ENCODE results near the gene SMPD3. TPM values are rescaled to one million over a fixed set of nuclear protein-coding genes. Genes with fewer than 3 reads are reported as not detected.

Gene SMPD3
- polyA plus RNA-seq, 4 donors, result 47.0 to 123 (median 71.9) TPM

DNA sequence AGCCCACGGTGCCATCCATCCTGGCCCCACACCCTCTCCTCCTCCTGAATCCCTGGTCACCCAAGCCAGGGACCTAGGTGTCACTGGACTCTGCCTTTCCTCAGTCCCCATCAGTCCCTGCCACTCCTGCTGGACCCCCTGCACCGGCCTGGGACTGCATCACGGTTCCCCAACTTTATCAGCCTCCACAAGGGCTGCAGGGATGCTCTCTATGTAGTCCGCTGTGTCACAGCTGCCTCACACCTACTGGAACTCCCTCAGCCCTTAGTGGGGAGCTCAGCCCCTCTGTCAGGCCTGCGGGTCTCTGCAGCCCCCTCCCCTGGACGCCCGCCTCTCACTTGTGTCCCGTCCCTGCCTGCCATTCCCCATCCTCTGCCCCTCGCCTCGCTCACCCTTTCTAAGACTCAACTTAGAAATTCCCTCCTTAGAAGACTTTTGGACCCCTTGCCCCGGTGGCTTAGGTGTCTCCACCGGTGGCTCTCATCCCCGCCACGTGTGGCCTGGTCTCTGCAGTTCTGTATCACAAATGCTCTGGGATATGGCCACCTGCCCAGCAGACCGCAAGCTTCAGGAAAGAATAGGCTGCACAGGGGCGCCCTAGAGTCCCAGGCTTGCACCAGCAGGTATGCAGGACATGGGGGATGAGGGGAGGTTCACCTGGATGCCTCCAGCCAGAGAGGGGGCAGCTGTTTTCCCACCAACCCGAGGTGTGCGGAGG is 74.6 kb downstream of the SMPD3 start:
- H3K27me3 ChIP-seq (ENCODE audit: control insufficient read depth in 3 of 3, insufficient read depth in 3 of 3, low read length in 3 of 3), result no peaks in the 10 kb centered on the region
- FAIRE-seq (no peak), DNase-seq (no peak)
- 54 to 80% (median 75%) methylated on average over 18 of the region's 18 CpGs for WGBS, 3 donors
- H3K4me1 ChIP-seq (ENCODE audit: control insufficient read depth in 3 of 3, insufficient read depth in 2 of 3, low read depth in 1 of 3, low read length in 2 of 3), result peaks cover 0 to 28% (median 0%) of the 10 kb centered on the region in 3 donors
- no peaks in the 10 kb centered on the region for H3K9me3 ChIP-seq (ENCODE audit: control insufficient read depth in 2 of 2, insufficient read depth in 1 of 2, low read depth in 1 of 2, low read length in 1 of 2)
- no peak overlapping the region for H3K4me3 ChIP-seq (ENCODE audit: low read depth in 1 of 3, low read length in 3 of 3)
- no peak overlapping the region for H3K27ac ChIP-seq (ENCODE audit: low read depth in 1 of 3, low read length in 2 of 3)
- H3K36me3 ChIP-seq (ENCODE audit: control insufficient read depth in 3 of 3, insufficient read depth in 2 of 3, low read depth in 1 of 3, low read length in 3 of 3), result peaks cover 0 to 94% (median 24%) of the 10 kb centered on the region in 3 donors

DNA sequence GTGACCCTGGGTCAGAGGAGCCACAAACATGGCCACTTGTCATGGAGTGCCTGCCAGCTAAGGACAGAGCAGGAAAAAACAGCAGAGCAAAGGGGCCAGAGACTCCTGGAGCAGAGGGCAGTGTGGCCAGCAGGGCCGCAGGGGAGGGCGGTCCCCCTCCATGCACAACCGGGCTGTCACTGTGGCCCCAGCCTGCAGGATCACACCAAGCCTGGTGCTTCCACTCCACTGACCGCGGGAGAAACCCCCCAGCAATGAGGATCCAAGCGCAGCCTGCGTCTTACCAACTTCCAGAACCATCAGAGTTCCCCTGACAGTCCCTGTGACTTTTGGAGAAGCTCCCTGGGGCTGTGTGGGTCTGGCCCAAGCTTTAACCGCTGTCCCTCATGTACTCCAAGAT is 75.5 kb downstream of the SMPD3 start:
- Histone ChIP-seq H3K4me3 (ENCODE audit: low read depth in 1 of 3, low read length in 3 of 3) (no peak overlapping the region), H3K4me1 (ENCODE audit: control insufficient read depth in 3 of 3, insufficient read depth in 2 of 3, low read depth in 1 of 3, low read length in 2 of 3) (peaks cover 0 to 28% (median 0%) of the 10 kb centered on the region in 3 donors), H3K9me3 (ENCODE audit: control insufficient read depth in 2 of 2, insufficient read depth in 1 of 2, low read depth in 1 of 2, low read length in 1 of 2) (no peaks in the 10 kb centered on the region), H3K36me3 (ENCODE audit: control insufficient read depth in 3 of 3, insufficient read depth in 2 of 3, low read depth in 1 of 3, low read length in 3 of 3) (peaks cover 0 to 94% (median 28%) of the 10 kb centered on the region in 3 donors), H3K27ac (ENCODE audit: low read depth in 1 of 3, low read length in 2 of 3) (no peak overlapping the region), H3K27me3 (ENCODE audit: control insufficient read depth in 3 of 3, insufficient read depth in 3 of 3, low read length in 3 of 3) (no peaks in the 10 kb centered on the region)
- 94 to 99% (median 95%) methylated on average over 8 of the region's 8 CpGs for WGBS, 3 donors
- FAIRE-seq, result no peak
- no peak for DNase-seq

DNA sequence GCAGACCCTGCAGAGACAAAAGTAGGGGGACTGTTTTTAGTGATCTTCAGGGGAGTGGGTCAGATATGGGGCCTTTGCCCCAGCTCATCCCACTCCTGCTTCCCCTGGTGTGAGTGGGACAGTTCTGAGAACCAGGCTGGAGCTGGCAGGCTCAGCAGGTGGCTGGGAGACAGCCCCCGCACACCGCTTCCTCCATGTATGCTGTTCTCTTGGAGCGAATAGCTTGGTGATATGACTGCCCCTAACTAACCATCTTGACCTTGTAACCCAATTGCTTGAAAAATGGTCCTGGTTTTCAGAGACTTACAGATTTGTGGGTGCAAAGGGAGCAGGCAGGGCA is 76.0 kb downstream of the SMPD3 start:
- peaks cover 0 to 94% (median 28%) of the 10 kb centered on the region in 3 donors for H3K36me3 ChIP-seq (ENCODE audit: control insufficient read depth in 3 of 3, insufficient read depth in 2 of 3, low read depth in 1 of 3, low read length in 3 of 3)
- H3K9me3 ChIP-seq (ENCODE audit: control insufficient read depth in 2 of 2, insufficient read depth in 1 of 2, low read depth in 1 of 2, low read length in 1 of 2), result no peaks in the 10 kb centered on the region
- WGBS, 3 donors, result 98 to 100% (median 98%) methylated on average over 3 of the region's 3 CpGs
- no peak for DNase-seq
- peaks cover 0 to 28% (median 0%) of the 10 kb centered on the region in 3 donors for H3K4me1 ChIP-seq (ENCODE audit: control insufficient read depth in 3 of 3, insufficient read depth in 2 of 3, low read depth in 1 of 3, low read length in 2 of 3)
- H3K27ac ChIP-seq (ENCODE audit: low read depth in 1 of 3, low read length in 2 of 3), result no peak overlapping the region
- no peak overlapping the region for H3K4me3 ChIP-seq (ENCODE audit: low read depth in 1 of 3, low read length in 3 of 3)
- H3K27me3 ChIP-seq (ENCODE audit: control insufficient read depth in 3 of 3, insufficient read depth in 3 of 3, low read length in 3 of 3), result no peaks in the 10 kb centered on the region
- no peak for FAIRE-seq

DNA sequence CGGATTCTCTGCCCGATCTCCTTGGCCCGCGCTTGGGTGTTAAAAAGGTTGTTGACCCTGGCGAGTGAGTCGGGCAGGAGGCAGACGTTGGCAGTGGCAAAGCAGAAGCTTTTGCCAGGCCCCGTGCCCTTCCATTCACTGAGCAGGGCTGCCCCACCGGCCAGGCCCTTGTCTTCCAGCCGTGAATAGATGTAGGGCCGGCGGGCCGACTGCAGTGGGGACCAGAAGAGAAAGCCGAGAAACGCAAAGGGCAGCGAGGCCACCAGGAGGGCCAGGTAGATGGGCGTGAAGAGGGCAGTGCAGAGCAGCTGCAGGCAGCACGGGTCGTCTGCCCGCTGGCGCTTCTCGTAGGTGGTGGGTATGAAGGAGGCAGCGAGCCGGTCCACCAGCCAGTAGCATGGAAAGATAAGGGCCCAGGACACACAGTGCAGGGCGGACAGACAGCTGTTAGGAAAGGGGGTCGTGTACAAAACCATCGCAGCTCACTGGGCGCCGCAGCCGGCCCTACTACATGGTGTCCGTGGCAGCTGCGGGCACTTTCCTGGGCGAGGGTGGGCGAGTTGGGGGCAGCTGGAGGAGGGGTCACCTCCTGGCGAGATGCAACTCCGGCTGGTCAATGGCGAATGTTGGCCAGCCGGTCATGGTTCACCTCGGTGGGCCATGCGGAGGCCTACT is 76.5 kb downstream of the SMPD3 start:
- no peak for FAIRE-seq
- peaks cover 0 to 94% (median 24%) of the 10 kb centered on the region in 3 donors for H3K36me3 ChIP-seq (ENCODE audit: control insufficient read depth in 3 of 3, insufficient read depth in 2 of 3, low read depth in 1 of 3, low read length in 3 of 3)
- H3K4me1 ChIP-seq (ENCODE audit: control insufficient read depth in 3 of 3, insufficient read depth in 2 of 3, low read depth in 1 of 3, low read length in 2 of 3), result peaks cover 0 to 27% (median 0%) of the 10 kb centered on the region in 3 donors
- no peaks in the 10 kb centered on the region for H3K9me3 ChIP-seq (ENCODE audit: control insufficient read depth in 2 of 2, insufficient read depth in 1 of 2, low read depth in 1 of 2, low read length in 1 of 2)
- H3K4me3 ChIP-seq (ENCODE audit: low read depth in 1 of 3, low read length in 3 of 3), result no peak overlapping the region
- DNase-seq, result no peak
- H3K27me3 ChIP-seq (ENCODE audit: control insufficient read depth in 3 of 3, insufficient read depth in 3 of 3, low read length in 3 of 3), result no peaks in the 10 kb centered on the region
- 95 to 96% (median 96%) methylated on average over 38 to 40 of the region's 40 CpGs for WGBS, 3 donors
- H3K27ac ChIP-seq (ENCODE audit: low read depth in 1 of 3, low read length in 2 of 3), result no peak overlapping the region

DNA sequence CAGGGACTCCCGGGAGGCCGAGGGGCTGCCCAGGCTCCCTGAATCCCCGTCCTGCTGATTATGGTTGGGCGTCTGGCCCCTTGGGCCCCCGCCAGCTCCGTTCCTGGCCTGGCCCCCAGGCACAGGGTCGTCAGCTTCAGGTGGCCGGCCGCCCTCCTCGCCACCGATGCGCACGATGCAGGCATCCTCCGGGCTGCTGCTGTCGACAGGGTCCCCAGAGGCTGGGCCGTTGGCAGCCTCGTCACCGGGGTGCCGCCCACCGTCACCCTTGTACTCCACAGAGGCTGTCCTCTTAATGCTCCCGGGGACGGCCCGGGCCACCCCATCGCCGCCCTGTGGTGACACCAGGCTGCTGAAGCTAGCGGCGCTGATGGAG is 77.0 kb downstream of the SMPD3 start:
- H3K9me3 ChIP-seq (ENCODE audit: control insufficient read depth in 2 of 2, insufficient read depth in 1 of 2, low read depth in 1 of 2, low read length in 1 of 2), result no peaks in the 10 kb centered on the region
- no peak for FAIRE-seq
- peaks cover 0 to 26% (median 0%) of the 10 kb centered on the region in 3 donors for H3K4me1 ChIP-seq (ENCODE audit: control insufficient read depth in 3 of 3, insufficient read depth in 2 of 3, low read depth in 1 of 3, low read length in 2 of 3)
- WGBS, 3 donors, result 94 to 96% (median 94%) methylated on average over 25 to 27 of the region's 27 CpGs
- H3K4me3 ChIP-seq (ENCODE audit: low read depth in 1 of 3, low read length in 3 of 3), result no peak overlapping the region
- H3K27me3 ChIP-seq (ENCODE audit: control insufficient read depth in 3 of 3, insufficient read depth in 3 of 3, low read length in 3 of 3), result no peaks in the 10 kb centered on the region
- H3K36me3 ChIP-seq (ENCODE audit: control insufficient read depth in 3 of 3, insufficient read depth in 2 of 3, low read depth in 1 of 3, low read length in 3 of 3), result peaks cover 0 to 94% (median 23%) of the 10 kb centered on the region in 3 donors
- DNase-seq, result no peak
- H3K27ac ChIP-seq (ENCODE audit: low read depth in 1 of 3, low read length in 2 of 3), result no peak overlapping the region

DNA sequence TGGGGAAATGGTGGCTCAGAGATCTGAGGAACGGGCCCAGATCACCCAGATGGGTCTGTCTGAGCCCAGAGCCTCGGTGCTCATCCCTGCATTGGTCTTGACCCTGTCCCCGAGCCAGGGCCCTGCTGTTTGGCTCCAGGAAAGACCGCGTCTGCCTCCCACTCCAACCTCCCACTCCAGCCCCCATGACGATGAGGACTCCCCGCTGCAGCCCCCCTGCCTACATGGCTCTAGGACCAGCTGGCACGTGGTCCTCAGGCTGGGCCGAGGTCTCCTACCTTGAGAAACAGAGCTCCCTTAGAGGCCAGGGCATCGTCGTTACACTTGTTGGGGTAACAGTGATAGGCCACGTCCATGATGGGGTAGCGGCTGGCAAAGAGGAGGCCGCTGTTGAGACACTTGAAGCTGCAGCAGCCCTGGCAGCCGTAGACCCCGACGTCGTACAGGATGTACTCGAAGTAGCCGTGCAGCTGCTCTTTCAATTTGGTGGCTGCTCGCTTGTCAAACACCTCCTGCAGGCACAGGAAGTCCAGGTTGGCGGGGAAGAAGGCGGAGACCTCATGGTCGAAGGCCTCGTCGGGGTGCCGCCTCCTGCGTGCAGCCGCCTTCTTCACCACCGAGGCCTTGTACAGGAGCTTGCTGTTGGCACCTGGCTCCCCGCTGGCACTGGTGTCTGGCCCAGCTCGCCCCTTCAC is 77.6 kb downstream of the SMPD3 start:
- FAIRE-seq, result no peak
- no peaks in the 10 kb centered on the region for H3K27me3 ChIP-seq (ENCODE audit: control insufficient read depth in 3 of 3, insufficient read depth in 3 of 3, low read length in 3 of 3)
- peaks cover 0 to 94% (median 22%) of the 10 kb centered on the region in 3 donors for H3K36me3 ChIP-seq (ENCODE audit: control insufficient read depth in 3 of 3, insufficient read depth in 2 of 3, low read depth in 1 of 3, low read length in 3 of 3)
- H3K4me1 ChIP-seq (ENCODE audit: control insufficient read depth in 3 of 3, insufficient read depth in 2 of 3, low read depth in 1 of 3, low read length in 2 of 3), result peaks cover 0 to 24% (median 0%) of the 10 kb centered on the region in 3 donors
- DNase-seq, result no peak
- WGBS, 3 donors, result 77 to 89% (median 80%) methylated on average over 31 to 32 of the region's 32 CpGs
- no peak overlapping the region for H3K27ac ChIP-seq (ENCODE audit: low read depth in 1 of 3, low read length in 2 of 3)
- H3K4me3 ChIP-seq (ENCODE audit: low read depth in 1 of 3, low read length in 3 of 3), result no peak overlapping the region
- H3K9me3 ChIP-seq (ENCODE audit: control insufficient read depth in 2 of 2, insufficient read depth in 1 of 2, low read depth in 1 of 2, low read length in 1 of 2), result no peaks in the 10 kb centered on the region

DNA sequence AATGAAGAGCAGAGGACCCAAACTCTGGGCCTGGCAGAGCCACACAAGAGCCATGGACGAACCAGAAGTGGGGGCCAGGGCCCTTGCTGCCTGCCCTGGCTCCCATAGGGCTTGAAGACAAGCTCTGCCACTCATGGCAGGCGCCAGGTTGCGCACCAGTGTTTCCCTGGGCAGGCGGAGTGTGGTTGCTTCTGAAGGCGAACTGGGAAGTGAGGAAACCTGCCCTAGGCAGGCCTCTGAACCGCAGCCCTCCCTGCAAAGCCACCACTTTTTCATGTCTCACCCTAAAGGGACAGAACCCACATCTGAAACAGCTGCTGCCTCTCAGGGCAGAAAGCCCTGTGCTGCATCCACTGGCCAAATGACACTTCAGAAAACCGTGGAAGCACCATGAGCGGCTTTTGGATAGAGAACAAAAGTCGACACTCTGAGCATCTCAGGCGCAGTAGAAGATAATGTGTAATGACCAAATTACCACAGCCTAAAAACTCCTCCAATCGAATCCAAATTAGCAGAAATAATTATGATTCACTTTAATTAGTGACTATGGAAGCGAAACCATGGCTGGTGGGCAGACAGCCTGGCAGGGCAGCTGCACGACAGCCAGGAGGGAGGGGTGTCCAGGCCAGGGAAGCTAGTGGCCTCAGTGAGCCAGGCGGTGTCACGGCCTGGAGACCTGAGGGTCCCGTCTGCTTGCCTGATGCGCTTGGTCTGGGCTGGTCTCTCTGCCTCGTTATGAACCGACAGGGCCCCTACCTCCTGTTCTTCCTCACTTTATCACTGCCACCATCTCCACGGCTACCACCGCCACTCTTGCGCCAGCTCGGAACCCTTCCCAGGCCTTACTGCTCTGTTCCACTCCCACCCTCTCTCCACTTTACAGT is 78.4 kb downstream of the SMPD3 start:
- Histone ChIP-seq H3K36me3 (ENCODE audit: control insufficient read depth in 3 of 3, insufficient read depth in 2 of 3, low read depth in 1 of 3, low read length in 3 of 3) (peaks cover 0 to 95% (median 26%) of the 10 kb centered on the region in 3 donors), H3K4me1 (ENCODE audit: control insufficient read depth in 3 of 3, insufficient read depth in 2 of 3, low read depth in 1 of 3, low read length in 2 of 3) (peaks cover 0 to 17% (median 0%) of the 10 kb centered on the region in 3 donors), H3K27ac (ENCODE audit: low read depth in 1 of 3, low read length in 2 of 3) (peak overlapping the region in 1 of 3 donors; percentile 39), H3K27me3 (ENCODE audit: control insufficient read depth in 3 of 3, insufficient read depth in 3 of 3, low read length in 3 of 3) (no peaks in the 10 kb centered on the region), H3K4me3 (ENCODE audit: low read depth in 1 of 3, low read length in 3 of 3) (no peak overlapping the region), H3K9me3 (ENCODE audit: control insufficient read depth in 2 of 2, insufficient read depth in 1 of 2, low read depth in 1 of 2, low read length in 1 of 2) (no peaks in the 10 kb centered on the region)
- DNase-seq (no peak), FAIRE-seq (no peak)
- WGBS, 3 donors, result 73 to 86% (median 82%) methylated on average over 21 to 23 of the region's 23 CpGs

DNA sequence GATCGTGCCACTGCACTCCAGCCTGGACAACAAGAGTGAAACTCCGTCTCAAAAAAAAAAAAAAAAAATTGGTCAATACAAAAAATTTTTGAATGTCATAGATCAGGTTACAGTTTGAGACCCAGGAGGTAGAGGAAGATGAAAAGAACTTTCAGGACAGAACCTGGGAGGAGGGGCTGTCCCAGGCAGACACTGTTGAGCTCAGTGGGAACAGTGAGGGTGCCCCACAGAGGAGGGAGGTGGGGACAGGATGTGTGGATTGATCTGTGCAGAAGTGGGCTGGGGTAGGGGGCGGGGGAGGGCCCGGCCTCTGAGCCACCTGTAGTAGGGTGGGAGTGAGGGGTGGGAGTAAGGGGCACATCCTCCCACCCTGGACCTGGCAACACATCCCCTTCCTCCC is 79.1 kb downstream of the SMPD3 start:
- H3K27me3 ChIP-seq (ENCODE audit: control insufficient read depth in 3 of 3, insufficient read depth in 3 of 3, low read length in 3 of 3), result no peaks in the 10 kb centered on the region
- DNase-seq, result no peak
- peak overlapping the region in 1 of 3 donors; percentile 39 for H3K27ac ChIP-seq (ENCODE audit: low read depth in 1 of 3, low read length in 2 of 3)
- FAIRE-seq, result no peak
- no peak overlapping the region for H3K4me3 ChIP-seq (ENCODE audit: low read depth in 1 of 3, low read length in 3 of 3)
- H3K9me3 ChIP-seq (ENCODE audit: control insufficient read depth in 2 of 2, insufficient read depth in 1 of 2, low read depth in 1 of 2, low read length in 1 of 2), result no peaks in the 10 kb centered on the region
- 76 to 93% (median 80%) methylated on average over 2 to 4 of the region's 4 CpGs for WGBS, 3 donors
- H3K4me1 ChIP-seq (ENCODE audit: control insufficient read depth in 3 of 3, insufficient read depth in 2 of 3, low read depth in 1 of 3, low read length in 2 of 3), result peaks cover 0 to 13% (median 0%) of the 10 kb centered on the region in 3 donors
- H3K36me3 ChIP-seq (ENCODE audit: control insufficient read depth in 3 of 3, insufficient read depth in 2 of 3, low read depth in 1 of 3, low read length in 3 of 3), result peaks cover 0 to 97% (median 27%) of the 10 kb centered on the region in 3 donors

Measured in small intestine (tissue), 7 donors.